ENCODE measurements around the gene SNORC. TPM values are rescaled to one million over a fixed set of nuclear protein-coding genes. Genes with fewer than 3 reads are reported as not detected.

SNORC gene
- total and polyA plus RNA-seq, 2 of the 4 experiments (the other 2 are of a cell fraction), result under 0.01 to 0.67 TPM

DNA sequence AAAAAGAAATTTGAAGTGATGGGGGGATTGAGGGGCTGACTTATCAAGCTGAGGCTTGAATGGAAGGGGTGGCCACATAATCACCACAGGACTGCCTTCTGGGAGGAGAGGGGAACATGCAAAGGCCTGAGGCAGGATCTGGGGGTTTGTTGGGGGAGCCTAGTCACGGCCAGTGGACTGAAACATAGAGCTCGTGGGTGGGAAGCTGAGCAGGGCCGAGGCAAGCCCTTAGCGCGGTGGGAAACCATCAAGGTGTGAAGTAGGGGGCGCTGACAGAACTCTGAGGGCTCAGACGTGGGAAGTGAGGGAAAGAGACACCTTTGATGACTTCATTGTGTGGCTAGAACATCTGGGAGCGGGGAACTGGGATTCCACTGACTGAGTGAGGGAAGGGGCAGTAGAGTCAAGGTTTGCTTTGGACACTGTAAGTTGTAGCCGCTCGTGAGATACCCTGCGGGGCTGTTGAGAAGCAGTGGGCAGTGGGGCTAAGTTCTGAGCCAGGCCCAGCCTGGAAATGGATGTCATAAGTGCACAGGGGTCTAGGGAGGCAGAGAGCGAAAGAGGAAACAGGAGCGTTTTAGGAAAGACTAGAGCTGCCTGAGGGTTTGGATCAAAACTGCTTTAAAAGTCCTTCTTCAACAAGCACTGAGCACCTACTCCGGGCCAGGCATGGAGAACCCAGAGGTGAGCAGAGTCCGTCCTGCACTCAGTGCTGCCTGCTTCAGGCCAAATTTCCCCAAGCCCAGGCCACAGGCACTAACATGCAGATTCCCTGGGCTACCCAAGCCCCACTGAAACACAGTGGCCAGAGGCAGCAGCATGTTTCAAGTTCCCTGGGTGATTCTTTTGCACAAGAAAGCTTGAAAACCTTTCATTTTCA lies 686 bp upstream of the SNORC start:
- H2BK5ac ChIP-seq (ENCODE audit: low read depth, low read length, poor library complexity, severe bottlenecking), result no peak overlapping the region
- H2BK120ac ChIP-seq (ENCODE audit: low read depth, low read length), result no peak overlapping the region
- no peak overlapping the region for H3K27ac ChIP-seq (ENCODE audit: insufficient read depth, low read length)
- H3K18ac ChIP-seq (ENCODE audit: low read depth, low read length), result no peak overlapping the region
- H2BK15ac ChIP-seq (ENCODE audit: low read depth, low read length), result no peak overlapping the region
- H3K4ac ChIP-seq (ENCODE audit: low read depth, low read length), result no peak overlapping the region
- no peak overlapping the region for H3K14ac ChIP-seq (replicated peaks; ENCODE audit: low read depth, low read length)
- H3K9me3 ChIP-seq (ENCODE audit: control insufficient read depth, insufficient read depth, low read length), result no peaks in the 10 kb centered on the region
- H3K4me1 ChIP-seq (ENCODE audit: control insufficient read depth, insufficient read depth, low read length), result no peaks in the 10 kb centered on the region
- TF ChIP-seq RFX5 (IDR thresholded peaks at IDR 0.05; ENCODE audit: low read depth, low read length) (no peak), SMC3 (IDR thresholded peaks at IDR 0.05; ENCODE audit: low read depth, low read length) (no peak), BHLHE40 (IDR thresholded peaks at IDR 0.05; ENCODE audit: low read depth, low read length) (no peak), MAZ (IDR thresholded peaks at IDR 0.05; ENCODE audit: borderline replicate concordance, low read depth, low read length) (no peak), CEBPB (IDR thresholded peaks at IDR 0.05; ENCODE audit: low read depth, low read length) (no peak), POLR2A (IDR thresholded peaks at IDR 0.05; ENCODE audit: low read depth, low read length) (no peak), MAFK (IDR thresholded peaks at IDR 0.05; ENCODE audit: low read depth, low read length) (no peak), RCOR1 (IDR thresholded peaks at IDR 0.05; ENCODE audit: insufficient replicate concordance, low read length) (no peak), CHD1 (IDR thresholded peaks at IDR 0.05; ENCODE audit: low read depth, low read length) (no peak), MXI1 (IDR thresholded peaks at IDR 0.05; ENCODE audit: borderline replicate concordance, low read depth, low read length) (no peak), FOS (IDR thresholded peaks at IDR 0.05; ENCODE audit: low read depth, low read length) (no peak), NFE2L2 (IDR thresholded peaks at IDR 0.05; ENCODE audit: low read depth, low read length) (no peak)
- TF ChIP-seq, protein P1, sequence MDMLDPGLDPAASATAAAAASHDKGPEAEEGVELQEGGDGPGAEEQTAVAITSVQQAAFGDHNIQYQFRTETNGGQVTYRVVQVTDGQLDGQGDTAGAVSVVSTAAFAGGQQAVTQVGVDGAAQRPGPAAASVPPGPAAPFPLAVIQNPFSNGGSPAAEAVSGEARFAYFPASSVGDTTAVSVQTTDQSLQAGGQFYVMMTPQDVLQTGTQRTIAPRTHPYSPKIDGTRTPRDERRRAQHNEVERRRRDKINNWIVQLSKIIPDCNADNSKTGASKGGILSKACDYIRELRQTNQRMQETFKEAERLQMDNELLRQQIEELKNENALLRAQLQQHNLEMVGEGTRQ (IDR thresholded peaks at IDR 0.05; ENCODE audit: low read depth, low read length), result no peak
- H3K79me1 ChIP-seq (ENCODE audit: low read depth in 1 of 2, low read length in 2 of 2), result no peaks in the 10 kb centered on the region
- H4K20me1 ChIP-seq (ENCODE audit: insufficient read depth, low read length), result no peaks in the 10 kb centered on the region
- no peak overlapping the region for H4K8ac ChIP-seq (ENCODE audit: low read depth in 2 of 2, low read length in 2 of 2)
- no peak overlapping the region for H3K4me3 ChIP-seq (ENCODE audit: insufficient read depth, low read depth, low read length)
- no peak overlapping the region for H2AK5ac ChIP-seq (ENCODE audit: low read depth, low read length)
- no peak overlapping the region for H2BK20ac ChIP-seq (ENCODE audit: low read depth, low read length)
- dilution Hi-C loops (cut with HindIII; ENCODE audit: low sequenced_read_pairs, unreplicated experiment), result no loop called here
- 0 out of 2 replicates have a peak, but pooled peaks cover 3% of the 10 kb centered on the region for H3K9me1 ChIP-seq (ENCODE audit: insufficient read depth, low read length)
- H3K56ac ChIP-seq (ENCODE audit: extremely low read depth, insufficient read depth, low read length), result no peak overlapping the region
- no TSS peak for BruUV-seq (replicated peaks)
- H3K9ac ChIP-seq (ENCODE audit: low read depth, low read length), result no peak overlapping the region
- DNase-seq (no peak), ATAC-seq (ENCODE audit: low read depth) (no peak)
- no peak overlapping the region for H3K4me2 ChIP-seq (ENCODE audit: low read depth, low read length)
- intact Hi-C loops (cut with micrococcal nuclease), result no loop called here
- H3K36me3 ChIP-seq (ENCODE audit: control insufficient read depth, insufficient read depth, low read length), result no peaks in the 10 kb centered on the region
- H4K91ac ChIP-seq (ENCODE audit: insufficient read depth, low read depth, low read length), result no peak overlapping the region
- ChIA-PET CTCF (no interaction called here), POLR2A (ENCODE audit: unreplicated experiment) (no interaction called here)
- in situ Hi-C loops (cut with MboI; ENCODE audit: low sequenced_read_pairs), result no loop called here
- WGBS, 2 experiments (ENCODE audit: extremely low coverage in 2 of 2, insufficient read length in 1 of 2), result 61% methylated on average over 9 of the region's 15 CpGs; no CpG with 5 or more reads in 1 of the 2 experiments
- no peak overlapping the region for H3K23ac ChIP-seq (ENCODE audit: low read depth, low read length)
- no peaks in the 10 kb centered on the region for H3K27me3 ChIP-seq (ENCODE audit: control insufficient read depth, insufficient read depth, low read length)
- peak overlapping the region; percentile 61 for H2AK9ac ChIP-seq (replicated peaks; ENCODE audit: low read depth, low read length, poor library complexity)
- no peak overlapping the region for H2AFZ ChIP-seq (replicated peaks; ENCODE audit: low read length, poor library complexity)
- no peak overlapping the region for H4K5ac ChIP-seq (ENCODE audit: low read depth, low read length)
